A673 (cell line): Measurements from ENCODE around the gene SRP68. TPM values are rescaled to one million over a fixed set of nuclear protein-coding genes. Genes with fewer than 3 reads are reported as not detected.

ENCODE experiments used
- BruUV-seq: library from RNA; stranded (reverse); fragments of 400-500 nt; replicated peaks from 2 replicates; lab custom pipeline; 2021; lab: Mats Ljungman, UMichigan
- CTCF ChIA-PET: fragments of 300-600 bp; sonication (Branson Sonifier 250); formaldehyde crosslinking; loops from one replicate; lab custom pipeline; 2022; ENCODE audit warnings: antibody characterized with exemption; lab: Charles Lee
- POLR2A ChIA-PET: fragments of 300-600 bp; sonication (Branson Sonifier 250); formaldehyde crosslinking; loops from one replicate; lab custom pipeline; 2022; ENCODE audit warnings: antibody characterized with exemption; ENCODE audit not compliant: low non-redundant PET; lab: Charles Lee
- DNase-seq: peaks from one replicate; pipeline ENCODE4 v3.0.0-alpha.2; 2015; ENCODE audit warnings: low spot score
- H3K27ac ChIP-seq: fragments of 200-600 bp; sonication (generic); 2 replicates; pipeline ENCODE4 v1.5.1; 2016; ENCODE audit warnings: mixed run types, low read depth, mild to moderate bottlenecking, mixed read lengths, antibody characterized with exemption, low read length; ENCODE audit not compliant: poor library complexity, severe bottlenecking
- H3K27me3 ChIP-seq: fragments of 200-600 bp; sonication (generic); replicated peaks from 2 replicates; pipeline ENCODE4 v1.6.1; 2017; ENCODE audit warnings: mixed run types, low read depth, mild to moderate bottlenecking, mixed read lengths, antibody characterized with exemption, low read length; ENCODE audit not compliant: insufficient read depth, poor library complexity
- H3K36me3 ChIP-seq: fragments of 200-600 bp; sonication (generic); 2 replicates; pipeline ENCODE4 v1.6.1; 2016; ENCODE audit warnings: mixed run types, mild to moderate bottlenecking, mixed read lengths, antibody characterized with exemption, low read length; ENCODE audit not compliant: insufficient read depth, poor library complexity, severe bottlenecking
- H3K4me1 ChIP-seq: fragments of 200-600 bp; sonication (generic); 2 replicates; pipeline ENCODE4 v1.6.1; 2017; ENCODE audit warnings: mixed run types, mild to moderate bottlenecking, mixed read lengths, antibody characterized with exemption, low read length; ENCODE audit not compliant: insufficient read depth, poor library complexity, severe bottlenecking
- H3K4me3 ChIP-seq: fragments of 200-600 bp; sonication (generic); 2 replicates; pipeline ENCODE4 v1.5.1; 2016; ENCODE audit warnings: low read depth, mixed run types, mild to moderate bottlenecking, mixed read lengths, low read length; ENCODE audit not compliant: poor library complexity, severe bottlenecking
- H3K9me3 ChIP-seq: fragments of 200-600 bp; sonication (generic); 2 replicates; pipeline ENCODE4 v1.6.1; 2016; ENCODE audit warnings: mixed run types, low read depth, mild to moderate bottlenecking, mixed read lengths, antibody characterized with exemption, low read length; ENCODE audit not compliant: poor library complexity, severe bottlenecking
- EZH2 ChIP-seq: fragments of 200-600 bp; sonication (generic); IDR thresholded peaks from 2 replicates; pipeline ENCODE4 v1.6.1; 2017; ENCODE audit warnings: borderline replicate concordance, low read depth, mild to moderate bottlenecking, mixed read lengths, antibody characterized with exemption, low read length; ENCODE audit not compliant: poor library complexity, severe bottlenecking
- intact Hi-C: fragments of 100-400 bp; cut with micrococcal nuclease; formaldehyde crosslinking; loops from one replicate; pipeline ENCODE4 v1.10.0; 2022; ENCODE audit not compliant: unreplicated experiment
- total RNA-seq: library from RNA; stranded (reverse); gene quantifications from 2 replicates; pipeline ENCODE4 v1.2.3, GENCODE V29; 2021
- TF ChIP-seq, protein P1 (sequence below): fragments of 300-800, 200-600 bp; sonication (generic); conservative IDR thresholded peaks from 2 replicates; pipeline ENCODE4 v1.5.1; 2017; ENCODE audit warnings: low read depth, mild to moderate bottlenecking, antibody characterized with exemption, low read length, moderate library complexity, mixed read lengths

The SRP68 gene
- total RNA-seq, 1 experiment from 2014 or later, result 96.4 TPM

DNA sequence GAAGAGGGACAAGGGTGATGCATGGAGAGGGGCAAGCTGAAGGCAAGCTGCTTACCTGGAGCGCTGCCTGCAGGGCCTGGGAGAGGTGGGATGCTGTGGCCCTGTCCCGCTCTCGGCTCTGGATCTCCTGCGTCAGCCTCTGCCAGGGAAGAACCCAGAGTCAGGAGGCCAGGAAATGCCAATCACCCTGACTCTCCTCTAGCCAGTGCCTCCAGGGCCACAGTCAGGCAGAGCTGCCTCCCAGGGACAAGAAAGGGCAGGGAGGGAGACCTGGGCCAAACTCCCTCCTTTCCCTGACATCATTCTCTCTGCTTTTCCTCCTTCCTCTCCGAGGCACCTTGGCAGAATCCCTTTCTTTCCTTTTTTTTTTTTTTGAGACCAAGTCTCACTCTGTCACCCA, 60.4 kb downstream of the SRP68 start:
- H3K4me1 ChIP-seq, result peaks cover 4% of the 10 kb centered on the region
- intact Hi-C loops, result loop anchor here (10.0 kb wide), 1 partner anchor 63 kb away; the partner anchor contains the start of genes GALR2, SRP68 and ZACN
- no peaks in the 10 kb centered on the region for H3K36me3 ChIP-seq
- POLR2A ChIA-PET, result no interaction called here
- no peak for DNase-seq
- no peaks in the 10 kb centered on the region for H3K9me3 ChIP-seq
- no peak overlapping the region for H3K27ac ChIP-seq
- no peaks in the 10 kb centered on the region for H3K27me3 ChIP-seq
- H3K4me3 ChIP-seq, result no peak overlapping the region
- CTCF ChIA-PET, result interaction anchor here (1.3 to 1.4 kb wide), 2 partner anchors 9 to 12 kb away, joined by 3 read pairs; partner anchors contain the start of gene CDK3
- BruUV-seq, result no TSS peak
- no peak for TF ChIP-seq EZH2
- TF ChIP-seq, protein P1, sequence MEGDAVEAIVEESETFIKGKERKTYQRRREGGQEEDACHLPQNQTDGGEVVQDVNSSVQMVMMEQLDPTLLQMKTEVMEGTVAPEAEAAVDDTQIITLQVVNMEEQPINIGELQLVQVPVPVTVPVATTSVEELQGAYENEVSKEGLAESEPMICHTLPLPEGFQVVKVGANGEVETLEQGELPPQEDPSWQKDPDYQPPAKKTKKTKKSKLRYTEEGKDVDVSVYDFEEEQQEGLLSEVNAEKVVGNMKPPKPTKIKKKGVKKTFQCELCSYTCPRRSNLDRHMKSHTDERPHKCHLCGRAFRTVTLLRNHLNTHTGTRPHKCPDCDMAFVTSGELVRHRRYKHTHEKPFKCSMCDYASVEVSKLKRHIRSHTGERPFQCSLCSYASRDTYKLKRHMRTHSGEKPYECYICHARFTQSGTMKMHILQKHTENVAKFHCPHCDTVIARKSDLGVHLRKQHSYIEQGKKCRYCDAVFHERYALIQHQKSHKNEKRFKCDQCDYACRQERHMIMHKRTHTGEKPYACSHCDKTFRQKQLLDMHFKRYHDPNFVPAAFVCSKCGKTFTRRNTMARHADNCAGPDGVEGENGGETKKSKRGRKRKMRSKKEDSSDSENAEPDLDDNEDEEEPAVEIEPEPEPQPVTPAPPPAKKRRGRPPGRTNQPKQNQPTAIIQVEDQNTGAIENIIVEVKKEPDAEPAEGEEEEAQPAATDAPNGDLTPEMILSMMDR, result no peak

DNA sequence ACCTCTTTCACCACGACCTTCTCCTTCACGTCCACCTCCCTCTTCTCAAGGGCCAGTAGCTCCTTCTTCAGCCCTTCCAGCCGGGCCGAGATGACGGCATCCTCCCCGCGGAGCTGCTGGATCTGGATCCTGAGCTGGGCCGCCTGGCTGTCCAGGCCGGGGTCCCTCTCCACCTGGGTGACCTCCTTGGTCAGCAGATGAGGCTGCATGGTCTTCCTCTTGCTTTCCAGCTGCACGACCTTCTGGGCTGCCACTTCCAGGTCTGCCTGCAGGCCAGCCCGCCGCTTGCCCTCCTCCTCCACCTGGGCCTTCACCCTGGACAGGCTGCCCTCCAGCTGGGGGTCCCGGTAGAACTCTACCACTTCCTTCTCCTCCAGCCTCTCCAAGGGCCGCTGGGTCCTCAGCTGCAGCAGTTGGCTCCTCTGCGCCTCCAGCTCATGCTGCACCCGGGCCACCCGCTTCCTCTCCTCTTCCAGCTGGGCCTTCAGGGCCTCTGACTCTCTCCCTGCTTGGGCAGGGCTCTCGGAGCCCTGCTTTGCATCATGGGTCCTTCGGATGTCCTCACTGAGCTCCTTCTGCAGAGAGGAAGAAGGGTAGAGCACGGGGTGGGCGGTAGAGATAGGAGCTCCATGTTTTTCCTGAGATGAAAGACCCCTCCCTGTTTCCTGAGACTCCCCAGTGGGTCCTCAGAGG, 62.2 kb downstream of the SRP68 start:
- DNase-seq, result no peak
- no TSS peak for BruUV-seq
- Histone ChIP-seq H3K9me3 (no peaks in the 10 kb centered on the region), H3K27ac (no peak overlapping the region), H3K36me3 (no peaks in the 10 kb centered on the region), H3K4me3 (no peak overlapping the region), H3K27me3 (no peaks in the 10 kb centered on the region), H3K4me1 (peaks cover 4% of the 10 kb centered on the region)
- POLR2A ChIA-PET, result no interaction called here
- intact Hi-C loops, result loop anchor here (10.0 kb wide), 1 partner anchor 65 kb away; the partner anchor contains the start of genes GALR2, SRP68 and ZACN
- TF ChIP-seq EZH2, result no peak
- TF ChIP-seq, protein P1, result no peak
- CTCF ChIA-PET, result interaction anchor here (1.3 kb wide), 1 partner anchor 9 kb away, joined by 3 read pairs; the partner anchor contains the start of gene CDK3

DNA sequence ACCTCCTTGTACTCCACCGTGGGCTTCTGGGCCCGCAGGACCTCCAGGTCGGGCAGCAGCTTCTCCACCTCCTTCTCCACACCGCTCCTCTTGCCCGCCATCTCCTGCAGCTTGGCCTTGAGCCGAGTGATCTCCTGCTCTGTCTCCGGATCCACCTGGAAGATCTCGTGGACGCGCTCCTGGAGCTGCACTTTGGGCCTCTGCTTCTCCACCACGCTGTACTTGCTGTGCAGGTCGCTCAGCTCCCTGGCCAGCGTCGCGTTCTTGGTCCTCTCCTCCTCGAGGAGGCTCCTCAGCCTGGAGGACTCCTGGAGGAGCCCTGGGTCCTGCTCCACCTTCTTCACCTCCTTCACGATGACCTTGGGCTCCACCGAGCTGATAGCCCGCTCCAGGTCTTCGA, 62.9 kb downstream of the SRP68 start:
- Histone ChIP-seq H3K4me3 (no peak overlapping the region), H3K27me3 (no peaks in the 10 kb centered on the region), H3K4me1 (peaks cover 2% of the 10 kb centered on the region), H3K36me3 (peaks cover 5% of the 10 kb centered on the region), H3K9me3 (no peaks in the 10 kb centered on the region), H3K27ac (no peak overlapping the region)
- ChIA-PET CTCF (no interaction called here), POLR2A (no interaction called here)
- DNase-seq, result no peak
- TF ChIP-seq EZH2, result no peak
- TF ChIP-seq, protein P1, result no peak
- intact Hi-C loops, result no loop called here
- no TSS peak for BruUV-seq
